SK-N-MC (cell line): ENCODE results near the gene NOS3.

Experiments used
- EZH2 ChIP-seq: fragments of 200-600 bp; sonication (generic); IDR thresholded peaks from one replicate; pipeline ENCODE4 v1.6.1; 2017; ENCODE audit warnings: antibody characterized with exemption
- FOXP2 ChIP-seq: optimal IDR thresholded peaks from 2 replicates; pipeline ENCODE3; 2011; ENCODE audit warnings: mild to moderate bottlenecking, moderate library complexity; ENCODE audit not compliant: insufficient read depth; ENCODE audit errors: extremely low read length, control extremely low read depth
- POLR2AphosphoS5 ChIP-seq: IDR thresholded peaks from 2 replicates; pipeline ENCODE4 v1.6.1; 2012; ENCODE audit warnings: mild to moderate bottlenecking, low read depth, low read length, borderline replicate concordance

DNA sequence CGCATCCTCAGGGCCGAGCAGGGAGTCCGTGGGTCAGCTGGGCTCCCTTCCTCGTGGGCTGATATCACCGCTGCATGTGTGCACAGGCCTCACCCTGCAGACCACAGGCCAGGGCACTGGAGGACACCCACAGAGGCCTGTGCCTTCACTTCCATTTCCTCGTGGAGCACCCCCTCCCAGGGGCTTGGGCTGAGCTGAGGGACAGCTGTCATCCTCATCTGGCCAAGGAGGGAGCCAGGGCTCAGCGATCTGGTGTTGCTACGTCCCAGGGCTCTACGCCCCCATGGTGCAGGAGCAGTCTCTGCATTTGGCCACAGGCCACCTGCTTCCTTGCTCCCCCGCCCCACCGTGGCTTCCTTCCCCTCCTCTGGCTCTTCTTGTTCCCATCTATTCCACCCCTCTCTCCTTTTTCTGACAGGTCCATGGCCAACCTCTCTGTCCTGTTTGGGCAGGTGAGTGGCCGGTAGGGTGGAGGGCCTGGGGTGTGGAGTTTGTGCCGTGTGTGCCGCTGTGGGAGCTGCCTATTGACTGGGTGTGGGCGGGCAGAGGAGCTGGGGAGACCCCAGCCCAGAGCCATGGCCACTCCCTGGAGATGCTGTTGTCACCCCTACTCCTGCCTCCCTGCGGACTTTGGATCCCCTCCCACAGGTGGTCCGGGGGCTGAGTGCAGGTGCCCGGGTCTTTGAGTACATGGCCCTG lies 49.2 kb downstream of the NOS3 start:
- TF ChIP-seq POLR2AphosphoS5 (no peak), FOXP2 (no peak), EZH2 (no peak)
